Posterior vena cava (tissue), 2 donors: ENCODE results near the gene ZNF337. TPM values are rescaled to one million over a fixed set of nuclear protein-coding genes. Genes with fewer than 3 reads are reported as not detected.
"Not testable (repeated sequence)": the region's sequence is repeated elsewhere in the genome, so short reads cannot be mapped to it uniquely, and the experiment has no call there.

Experiments
- DNase-seq: peaks from one replicate; pipeline ENCODE4 v3.0.0-alpha.2; 2020; ENCODE audit warnings: low spot score
- intact Hi-C, 2 donors: fragments of 100-400 bp; cut with DNase I; formaldehyde crosslinking; loops; one replicate each; pipeline versions ENCODE4 v1.14.1 to v1.14.2; 2022 to 2023
- total RNA-seq, 2 donors: library from RNA; stranded (reverse); fragmentation: NEBNext Ultra II Directional; extraction: Animal tissue kit (Norgen Biotek cat#: 25700); gene quantifications; one replicate each; pipeline ENCODE4 v1.2.1, GENCODE V29; 2021
- donor health status: DM: yes; HTN: yes; CAD: no.
- donor health status: DM: yes; HTN: yes; CAD: no.

The ZNF337 gene
- total RNA-seq, 2 donors from 2014 or later = 10.1 TPM

GRCh38 chr20:25699914-25700313 lies 3.3 kb upstream of the ZNF337 start:
- intact Hi-C loops = no loop called here
- no peak for DNase-seq

GRCh38 chr20:25697132-25697446 lies 436 bp upstream of the ZNF337 start:
- intact Hi-C loops = no loop called here
- no peak for DNase-seq

GRCh38 chr20:25695532-25696370 lies 902 bp downstream of the ZNF337 start:
- intact Hi-C loops = no loop called here

GRCh38 chr20:25692499-25692898 lies 4.2 kb downstream of the ZNF337 start:
- no peak for DNase-seq
- intact Hi-C loops = no loop called here

More at GRCh38 chr20:25695532-25696370, 902 bp downstream of the ZNF337 start:
- no peak for DNase-seq

GRCh38 chr20:25690427-25690826 lies 6.2 kb downstream of the ZNF337 start:
- intact Hi-C loops = no loop called here
- DNase-seq = no peak

- intact Hi-C loops = no loop called here
- DNase-seq = no peak
Observed at GRCh38 chr20:25686081-25687067, 10.3 kb downstream of the ZNF337 start.

- DNase-seq = no peak
- intact Hi-C loops = no loop called here
Observed at GRCh38 chr20:25685276-25686080, 11.2 kb downstream of the ZNF337 start.

- intact Hi-C loops, DNase-seq: not testable (repeated sequence)
Observed at GRCh38 chr20:25683826-25684225, 12.8 kb downstream of the ZNF337 start.

- intact Hi-C loops = no loop called here
- no peak for DNase-seq
Observed at GRCh38 chr20:25683050-25683449, 13.6 kb downstream of the ZNF337 start.

- no peak for DNase-seq
- intact Hi-C loops = no loop called here
Observed at GRCh38 chr20:25676164-25676809, 20.4 kb downstream of the ZNF337 start.

- intact Hi-C loops = no loop called here
- DNase-seq = no peak
Observed at GRCh38 chr20:25675161-25675560, 21.5 kb downstream of the ZNF337 start.

- intact Hi-C loops = no loop called here
- DNase-seq = no peak
Observed at GRCh38 chr20:25672659-25673235, 23.9 kb downstream of the ZNF337 start.

- intact Hi-C loops = no loop called here
- DNase-seq = no peak
Observed at GRCh38 chr20:25669826-25670422, 26.7 kb downstream of the ZNF337 start.

GRCh38 chr20:25668446-25668845 lies 28.2 kb downstream of the ZNF337 start:
- intact Hi-C loops = no loop called here

GRCh38 chr20:25659999-25660398 lies 36.7 kb downstream of the ZNF337 start:
- intact Hi-C loops = no loop called here
- no peak for DNase-seq

More at GRCh38 chr20:25668446-25668845, 28.2 kb downstream of the ZNF337 start:
- DNase-seq = no peak

GRCh38 chr20:25654487-25654886 lies 42.2 kb downstream of the ZNF337 start:
- intact Hi-C loops = no loop called here
- no peak for DNase-seq

GRCh38 chr20:25652866-25653265 lies 43.8 kb downstream of the ZNF337 start:
- DNase-seq, intact Hi-C loops: not testable (repeated sequence)

- no peak for DNase-seq
Observed at GRCh38 chr20:25644814-25645213, 51.8 kb downstream of the ZNF337 start.

More at GRCh38 chr20:25644814-25645213, 51.8 kb downstream of the ZNF337 start:
- intact Hi-C loops = no loop called here
